ENCODE measurements around the gene EXD3.

- no peak for TF ChIP-seq CTCF (conservative IDR thresholded peaks at IDR 0.05; ENCODE audit: low read length)
- no peak for TF ChIP-seq EZH2phosphoT487 (IDR thresholded peaks at IDR 0.05; ENCODE audit: borderline replicate concordance, low read depth, low read length)
Observed at GRCh38 chr9:137403269-137403668, 19.7 kb downstream of the EXD3 start.
